Non-pigmented ciliary epithelial cell (primary cell): ENCODE results near the gene TSC1.

ENCODE experiments used
- DNase-seq: peaks from one replicate; pipeline ENCODE4 v3.0.0-alpha.2; 2010; ENCODE audit warnings: low read depth

Gene TSC1

DNA sequence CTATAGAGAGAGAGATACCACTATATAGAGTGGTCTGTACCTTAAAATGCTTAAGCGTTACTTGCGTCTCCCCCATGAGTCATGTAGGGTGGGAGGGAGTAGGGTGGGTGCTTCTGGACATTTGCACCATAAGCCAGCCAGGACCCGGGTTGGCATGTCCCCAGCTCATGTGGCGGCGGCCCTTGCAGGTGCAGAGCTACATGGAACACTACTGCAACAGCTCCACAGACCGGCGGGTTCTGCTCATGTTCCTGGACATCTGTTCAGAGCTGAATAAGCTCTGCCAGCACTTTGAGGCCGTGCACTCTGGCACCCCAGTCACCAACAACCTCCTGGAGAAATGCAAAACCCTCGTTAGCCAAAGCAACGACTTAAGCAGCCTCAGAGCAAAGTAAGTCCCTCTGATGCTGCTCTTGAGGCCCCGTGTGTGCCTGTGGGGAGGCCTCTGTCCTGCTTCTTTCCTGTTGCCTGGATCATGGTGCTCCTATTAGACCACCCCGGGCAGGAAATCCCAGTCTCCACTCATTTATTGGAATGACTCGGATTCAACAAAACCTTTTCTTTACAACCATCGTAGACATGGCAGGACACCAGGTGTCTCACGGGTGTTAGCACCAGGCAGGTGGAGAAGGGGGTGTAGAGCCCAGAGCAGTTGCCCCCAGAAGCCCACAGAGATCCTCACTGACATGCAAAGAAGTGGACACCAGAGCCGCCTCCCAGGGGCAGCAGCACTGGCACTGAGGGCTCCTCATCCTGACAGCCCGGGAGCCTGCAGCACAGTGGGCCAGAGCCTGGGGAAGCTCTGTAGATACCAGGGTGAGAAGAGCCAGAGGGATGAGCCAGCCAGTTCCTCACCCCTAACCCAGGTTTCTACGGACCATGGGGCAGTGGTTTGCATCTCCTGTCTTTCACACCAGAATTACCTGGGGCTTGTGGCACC lies 57.0 kb downstream of the TSC1 start:
- DNase-seq, result no peak

- DNase-seq, result no peak
These were observed 58.1 kb downstream of the TSC1 start for GRCh38 chr9:132886334-132886725.

- DNase-seq, result no peak
These were observed 58.6 kb downstream of the TSC1 start for GRCh38 chr9:132885720-132886333.

DNA sequence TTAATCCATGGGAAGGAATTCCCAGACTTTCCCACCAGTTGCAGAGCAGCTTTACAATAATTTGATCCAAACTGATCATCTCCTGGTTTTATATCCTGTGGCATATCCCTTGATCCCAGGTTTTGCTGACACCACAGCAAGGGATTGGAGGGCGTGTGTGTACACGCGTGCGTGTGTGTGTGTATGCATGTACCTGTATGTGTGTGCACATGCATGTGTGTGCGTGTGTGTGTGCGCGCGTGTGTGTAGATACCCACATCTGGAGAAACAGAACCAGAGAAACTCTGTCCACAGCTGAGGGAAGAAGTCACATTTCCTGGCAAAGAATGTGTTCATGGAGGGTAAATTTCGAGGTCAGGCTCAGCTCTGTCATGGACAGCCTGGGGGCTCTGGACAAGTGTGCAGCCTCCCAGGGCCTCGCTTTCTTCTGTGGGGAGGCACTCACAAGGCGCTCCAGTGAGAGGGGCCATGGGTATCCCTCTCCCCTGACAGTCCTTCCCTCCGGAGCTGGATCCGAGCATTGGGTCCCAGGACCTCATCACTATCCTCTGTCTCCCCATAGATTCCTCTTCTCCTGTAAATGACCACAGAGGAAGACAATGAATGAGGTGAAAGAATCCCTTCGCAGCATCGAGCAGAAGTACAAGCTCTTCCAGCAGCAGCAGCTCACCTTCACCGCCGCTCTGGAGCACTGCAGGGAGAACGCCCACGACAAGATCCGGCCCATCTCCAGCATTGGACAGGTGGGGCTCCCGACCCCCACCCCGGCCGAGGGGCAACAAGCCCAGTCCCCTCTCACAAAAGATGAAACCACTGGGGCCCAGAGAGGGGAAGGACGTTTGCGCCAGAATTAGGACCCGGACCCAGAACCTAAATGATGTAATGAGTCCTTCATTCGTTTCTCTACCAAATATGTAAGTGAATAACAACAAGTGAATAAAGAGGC lies 60.8 kb downstream of the TSC1 start:
- DNase-seq, result no peak

- DNase-seq, result no peak
These were observed 61.8 kb downstream of the TSC1 start for GRCh38 chr9:132882616-132883015.

DNA sequence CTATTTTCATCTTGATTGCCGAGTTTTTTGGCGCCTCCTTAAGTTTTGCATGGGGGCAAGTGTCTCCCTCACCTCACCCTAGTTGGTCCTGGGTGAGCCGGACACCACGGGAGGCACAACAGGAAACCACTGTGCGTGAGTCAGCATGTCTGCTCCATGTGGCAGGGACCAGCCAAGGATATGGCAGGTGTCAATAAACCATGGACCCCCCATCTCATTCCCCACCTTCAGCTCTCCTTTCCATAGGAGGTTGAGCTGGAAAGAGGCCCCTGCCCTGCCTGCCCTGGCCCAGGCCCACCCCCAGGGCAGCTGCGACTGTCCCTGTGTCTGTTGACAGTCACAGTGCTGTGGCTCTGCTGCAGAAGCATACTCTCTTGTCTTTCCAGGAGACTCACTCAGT lies 62.6 kb downstream of the TSC1 start:
- no peak for DNase-seq

DNA sequence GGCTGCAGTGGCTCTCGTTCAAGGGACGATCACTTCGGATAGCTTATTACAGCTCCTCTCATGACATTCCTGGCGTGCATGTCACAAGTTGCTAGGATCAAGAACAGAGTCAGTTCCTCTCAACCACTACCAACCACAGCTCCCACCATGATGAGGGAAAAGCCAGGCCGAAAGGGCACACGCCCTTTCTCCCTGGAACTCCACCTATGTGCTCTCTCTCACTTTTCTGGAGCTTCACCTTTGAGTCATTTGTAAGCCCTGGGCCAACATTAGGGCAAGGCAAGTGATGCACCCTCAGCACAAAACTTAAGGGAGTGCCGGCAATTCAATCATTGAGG lies 64.1 kb downstream of the TSC1 start:
- no peak for DNase-seq

GRCh38 chr9:132879457-132880323 lies 64.7 kb downstream of the TSC1 start:
- no peak for DNase-seq

- no peak for DNase-seq
These were observed 65.5 kb downstream of the TSC1 start, which contains the start of gene SPACA9 for GRCh38 chr9:132878695-132879456. TSS of gene SPACA9 (plus strand) at chr9:132878898. CDS start at chr9:132883948, 5,050 bp downstream.

DNA sequence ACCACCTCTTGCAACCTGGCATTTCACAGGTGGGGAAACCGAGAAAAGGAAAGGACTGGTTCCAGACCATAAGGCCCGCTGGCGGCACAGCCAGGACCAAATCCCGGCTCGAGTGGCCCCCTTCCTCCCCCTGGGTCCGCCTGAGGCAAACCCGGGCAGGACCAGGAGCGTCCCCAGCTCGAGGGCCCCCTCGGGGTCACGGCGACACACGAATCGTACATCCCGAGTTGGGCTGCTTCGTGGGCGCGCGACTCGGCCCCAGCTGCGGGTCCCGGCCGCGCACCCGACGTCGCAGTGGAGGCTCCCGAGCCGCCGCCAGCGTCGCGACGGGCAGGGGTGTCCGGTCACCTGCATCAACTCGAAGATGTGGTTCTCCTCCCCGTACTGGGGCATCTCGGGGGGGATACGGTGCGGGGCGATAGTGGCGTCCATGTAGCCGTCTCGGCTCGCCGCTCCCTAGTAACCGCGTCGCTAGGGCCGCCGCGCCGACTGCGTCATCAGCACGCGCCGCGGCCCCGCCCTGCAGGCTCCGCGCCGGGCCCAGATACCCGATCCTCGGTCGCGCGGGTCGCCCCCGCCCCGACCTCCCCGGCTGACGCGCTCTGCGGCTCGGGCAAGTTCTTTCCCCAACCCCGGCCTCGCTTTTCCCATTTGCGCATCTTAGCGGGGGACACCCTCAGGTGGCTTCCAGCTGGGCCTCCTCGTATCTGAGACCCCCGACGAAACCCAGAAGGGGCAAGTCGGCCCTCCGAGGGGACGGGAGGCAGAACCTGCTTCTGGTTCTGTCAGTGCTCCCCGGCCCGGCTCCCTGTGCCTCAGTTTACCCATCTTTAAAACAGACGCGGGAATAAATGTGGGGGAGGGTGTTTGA lies 66.4 kb downstream of the TSC1 start, which contains the start of gene AK8:
AK8 (minus strand) TSS at position 461 of the 871 bp plus-strand sequence; CDS start at position 432, 29 bp downstream.
- DNase-seq, result no peak

DNA sequence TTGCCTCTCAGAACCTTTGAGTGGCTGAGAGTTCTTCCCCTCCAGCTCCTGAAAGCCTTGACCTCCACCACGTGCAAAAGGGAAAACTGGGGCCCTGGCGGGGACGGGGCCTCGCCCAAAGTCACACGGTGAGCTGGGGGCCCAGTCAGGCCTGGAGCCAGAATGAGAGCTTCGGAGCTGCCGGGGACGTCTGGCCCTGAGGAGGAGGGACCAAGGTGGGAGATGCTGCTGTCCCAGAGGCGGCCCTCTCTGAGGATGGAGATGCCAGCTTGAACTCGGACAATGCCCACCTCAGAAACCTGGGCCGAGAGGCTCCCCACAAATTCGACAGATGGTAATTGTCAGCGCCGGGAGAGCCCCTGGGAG lies 67.0 kb downstream of the TSC1 start:
- no peak for DNase-seq

DNA sequence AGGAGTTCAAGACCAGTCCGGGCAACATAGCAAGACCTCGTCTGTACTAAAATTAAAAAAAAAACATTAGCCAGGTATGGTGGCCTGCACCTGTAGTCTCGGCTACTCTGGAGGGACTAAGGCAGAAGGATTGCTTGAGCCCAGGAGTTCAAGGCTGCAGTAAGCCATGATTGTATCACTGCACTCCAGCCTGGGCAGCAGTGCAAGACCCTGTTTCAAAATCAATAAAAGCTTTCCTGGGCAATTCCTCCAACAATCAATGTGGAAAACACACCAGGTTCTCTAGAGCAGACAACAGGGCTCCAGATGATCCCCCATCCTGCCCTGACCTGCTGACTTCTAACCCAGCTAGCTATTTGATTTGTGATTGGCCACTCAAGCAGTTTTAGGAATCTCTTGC lies 67.6 kb downstream of the TSC1 start:
- no peak for DNase-seq

GRCh38 chr9:132875159-132875558 lies 69.3 kb downstream of the TSC1 start:
- DNase-seq, result no peak

DNA sequence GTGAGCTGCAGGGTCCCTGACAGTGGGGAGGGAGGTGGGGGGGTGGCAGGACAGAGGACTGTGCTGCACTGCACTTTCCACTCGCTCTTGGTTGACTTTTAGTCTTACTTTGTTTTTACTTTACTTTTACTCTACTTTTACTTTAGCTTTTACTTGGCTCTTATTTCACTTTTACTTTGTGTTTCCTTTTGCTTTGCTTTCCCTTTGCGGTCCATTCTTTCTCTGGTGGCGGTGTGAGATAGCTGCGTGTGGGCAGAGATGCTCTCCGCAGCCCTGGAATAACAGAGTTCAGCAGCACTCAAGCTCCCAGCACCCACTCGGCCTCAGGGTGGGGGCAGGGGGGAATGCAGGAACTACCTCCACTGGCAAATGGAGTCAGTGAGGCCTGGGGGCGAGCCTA lies 71.0 kb downstream of the TSC1 start:
- no peak for DNase-seq

GRCh38 chr9:132869266-132869665 lies 75.2 kb downstream of the TSC1 start:
- DNase-seq, result no peak

DNA sequence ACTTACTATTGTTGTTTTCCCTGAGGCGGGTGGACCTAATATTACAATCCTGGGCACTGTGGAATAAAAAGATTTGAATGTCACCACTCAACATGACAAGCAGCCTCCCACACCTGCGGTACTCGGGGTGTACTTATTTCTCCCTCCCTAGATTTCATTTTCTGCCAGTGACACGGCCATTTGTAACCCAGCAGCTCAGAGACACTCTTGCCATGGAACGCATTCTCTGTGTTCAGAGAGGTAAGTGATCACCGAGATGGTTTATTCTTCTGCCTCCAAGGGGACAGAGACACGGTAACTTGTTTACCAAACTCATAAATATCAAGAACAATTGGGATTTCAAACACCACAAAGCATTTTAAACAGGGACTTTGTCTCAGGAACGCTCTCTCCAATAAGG lies 77.5 kb downstream of the TSC1 start:
- no peak for DNase-seq

- no peak for DNase-seq
These were observed 79.7 kb downstream of the TSC1 start for GRCh38 chr9:132864691-132865090.

DNA sequence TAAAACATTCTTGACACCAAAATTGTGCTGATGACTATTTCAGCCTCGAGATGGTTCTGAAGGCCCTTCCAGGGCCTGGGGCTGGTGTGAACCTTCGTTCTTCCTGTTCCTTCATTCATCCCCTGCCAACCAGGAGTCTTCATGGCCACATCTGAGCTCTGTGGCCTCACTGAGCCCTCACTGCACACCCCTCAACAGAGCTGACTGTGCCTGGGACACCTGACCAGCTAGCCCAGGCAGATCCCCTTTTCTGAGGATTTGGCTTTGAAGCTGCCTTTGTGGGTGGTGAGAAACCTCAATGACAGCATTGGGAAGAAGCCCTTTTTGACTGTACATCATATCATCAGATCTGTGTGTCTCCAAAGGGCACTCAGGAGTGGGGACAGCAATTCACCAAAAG lies 80.1 kb downstream of the TSC1 start:
- DNase-seq, result no peak

GRCh38 chr9:132863096-132863495 lies 81.3 kb downstream of the TSC1 start:
- DNase-seq, result no peak

DNA sequence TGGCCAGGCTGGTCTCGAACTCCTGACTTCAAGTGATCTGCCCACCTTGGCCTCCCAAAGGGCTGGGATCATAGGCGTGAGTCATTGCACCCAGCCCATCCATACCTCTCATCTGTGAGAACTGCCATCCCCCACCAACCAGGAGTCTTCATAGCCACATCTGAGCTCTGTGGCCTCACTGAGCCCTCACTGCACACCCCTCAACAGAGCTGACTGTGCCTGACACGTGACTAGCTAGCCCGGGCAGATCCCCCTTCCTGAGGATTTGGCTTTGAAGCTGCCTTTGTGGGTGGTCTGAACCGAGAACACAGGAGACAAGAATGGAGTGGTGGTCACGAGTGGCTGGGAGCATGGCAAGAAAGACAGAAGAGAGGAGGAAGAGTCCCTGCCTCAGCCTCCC lies 81.9 kb downstream of the TSC1 start:
- no peak for DNase-seq
